Calu3 (cell line): ENCODE measurements around the gene C1QTNF2. TPM values are rescaled to one million over a fixed set of nuclear protein-coding genes. Genes with fewer than 3 reads are reported as not detected.

Source experiments
- BruUV-seq: library from RNA; stranded (reverse); fragments of 400-500 nt; replicated peaks from 2 replicates; lab custom pipeline; 2021; lab: Mats Ljungman, UMichigan
- CTCF ChIA-PET: fragments of 300-600 bp; sonication (Branson Sonifier 250); formaldehyde crosslinking; loops from one replicate; lab custom pipeline; 2022; ENCODE audit warnings: antibody characterized with exemption; lab: Charles Lee
- DNase-seq: peaks from one replicate; pipeline ENCODE4 v3.0.0; 2022
- H3K27ac Mint-ChIP-seq: one replicate; pipeline ENCODE4 v1.8.0; 2022; ENCODE audit warnings: mixed read lengths; ENCODE audit not compliant: unreplicated experiment
- H3K27me3 Mint-ChIP-seq: one replicate; pipeline ENCODE4 v1.8.0; 2022; ENCODE audit warnings: mixed read lengths; ENCODE audit not compliant: unreplicated experiment
- H3K36me3 Mint-ChIP-seq: one replicate; pipeline ENCODE4 v1.8.0; 2022; ENCODE audit warnings: mild to moderate bottlenecking, moderate library complexity, mixed read lengths; ENCODE audit not compliant: insufficient read depth, unreplicated experiment
- H3K4me1 Mint-ChIP-seq: one replicate; pipeline ENCODE4 v1.8.0; 2022; ENCODE audit warnings: mild to moderate bottlenecking, low read depth, mixed read lengths; ENCODE audit not compliant: unreplicated experiment
- H3K4me3 Mint-ChIP-seq: one replicate; pipeline ENCODE4 v1.8.0; 2022; ENCODE audit warnings: mild to moderate bottlenecking, low read depth, moderate library complexity, mixed read lengths; ENCODE audit not compliant: unreplicated experiment
- H3K9me3 Mint-ChIP-seq: one replicate; pipeline ENCODE4 v1.8.0; 2022; ENCODE audit warnings: low read depth, mixed read lengths; ENCODE audit not compliant: unreplicated experiment
- CTCF ChIP-seq: fragments of 200-600 bp; IDR thresholded peaks from one replicate; pipeline ENCODE4 v1.8.0; 2022; ENCODE audit warnings: antibody characterized with exemption; ENCODE audit not compliant: unreplicated experiment
- intact Hi-C: fragments of 100-400 bp; cut with micrococcal nuclease; formaldehyde crosslinking; loops from one replicate; pipeline ENCODE4 v1.10.0; 2022; ENCODE audit not compliant: unreplicated experiment
- total RNA-seq: library from RNA; stranded (reverse); gene quantifications from 2 replicates; pipeline ENCODE4 v1.2.3, GENCODE V29; 2022

Gene C1QTNF2
- total RNA-seq, 1 experiment from 2014 or later = not detected

GRCh38 chr5:160311491-160312133, 58.8 kb downstream of the C1QTNF2 start:
- Mint-ChIP-seq H3K9me3 (no peaks in the 10 kb centered on the region), H3K36me3 (peaks cover 32% of the 10 kb centered on the region), H3K27me3 (no peaks in the 10 kb centered on the region), H3K4me1 (peaks cover 54% of the 10 kb centered on the region), H3K27ac (no peak overlapping the region), H3K4me3 (peak overlapping the region; percentile 81)
- intact Hi-C loops = loop anchor here (5.0 kb wide), 1 partner anchor 49 kb away; no protein-coding TSS in a partner anchor
- CTCF ChIA-PET = interaction anchor here (0.6 to 1.2 kb wide), 2 partner anchors 15 to 68 kb away, joined by 4 read pairs; no protein-coding TSS in a partner anchor
- no peak for TF ChIP-seq CTCF
- DNase-seq = peak; percentile 14
- no TSS peak for BruUV-seq

- H3K27me3 Mint-ChIP-seq = no peaks in the 10 kb centered on the region
- H3K9me3 Mint-ChIP-seq = no peaks in the 10 kb centered on the region
- no peak for DNase-seq
- H3K27ac Mint-ChIP-seq = no peak overlapping the region
- H3K4me1 Mint-ChIP-seq = peaks cover 45% of the 10 kb centered on the region
- intact Hi-C loops = loop anchor here (5.0 kb wide), 1 partner anchor 48 kb away; no protein-coding TSS in a partner anchor
- peaks cover 23% of the 10 kb centered on the region for H3K36me3 Mint-ChIP-seq
- TF ChIP-seq CTCF = no peak
- peak overlapping the region; percentile 81 for H3K4me3 Mint-ChIP-seq
- CTCF ChIA-PET = interaction anchor here (0.6 kb wide), 1 partner anchor 67 kb away, joined by 4 read pairs; no protein-coding TSS in a partner anchor
- no TSS peak for BruUV-seq
These were observed 59.7 kb downstream of the C1QTNF2 start for GRCh38 chr5:160310552-160311295.

- H3K9me3 Mint-ChIP-seq = no peaks in the 10 kb centered on the region
- H3K4me1 Mint-ChIP-seq = peaks cover 42% of the 10 kb centered on the region
- CTCF ChIA-PET = no interaction called here
- H3K27ac Mint-ChIP-seq = no peak overlapping the region
- no TSS peak for BruUV-seq
- no peak for DNase-seq
- intact Hi-C loops = loop anchor here (5.0 kb wide), 1 partner anchor 48 kb away; no protein-coding TSS in a partner anchor
- TF ChIP-seq CTCF = no peak
- peaks cover 23% of the 10 kb centered on the region for H3K36me3 Mint-ChIP-seq
- no peaks in the 10 kb centered on the region for H3K27me3 Mint-ChIP-seq
- peak overlapping the region; percentile 81 for H3K4me3 Mint-ChIP-seq
These were observed 60.3 kb downstream of the C1QTNF2 start for GRCh38 chr5:160310140-160310539.

- no TSS peak for BruUV-seq
- H3K36me3 Mint-ChIP-seq = peaks cover 5% of the 10 kb centered on the region
- no peak overlapping the region for H3K4me3 Mint-ChIP-seq
- H3K9me3 Mint-ChIP-seq = no peaks in the 10 kb centered on the region
- CTCF ChIA-PET = no interaction called here
- peaks cover 32% of the 10 kb centered on the region for H3K4me1 Mint-ChIP-seq
- intact Hi-C loops = no loop called here
- DNase-seq = no peak
- no peak overlapping the region for H3K27ac Mint-ChIP-seq
- TF ChIP-seq CTCF = no peak
- H3K27me3 Mint-ChIP-seq = no peaks in the 10 kb centered on the region
These were observed 63.7 kb downstream of the C1QTNF2 start for GRCh38 chr5:160306696-160307095.
